Fibroblast of gingiva (primary cell): ENCODE measurements around the gene TBRG4.

ENCODE experiments used
- DNase-seq: peaks from one replicate; pipeline ENCODE4 v3.0.0-alpha.2; 2011; ENCODE audit warnings: low read depth

TBRG4 gene

GRCh38 chr7:45143616-45144015 lies 32.1 kb upstream of the TBRG4 start:
- no peak for DNase-seq

DNA sequence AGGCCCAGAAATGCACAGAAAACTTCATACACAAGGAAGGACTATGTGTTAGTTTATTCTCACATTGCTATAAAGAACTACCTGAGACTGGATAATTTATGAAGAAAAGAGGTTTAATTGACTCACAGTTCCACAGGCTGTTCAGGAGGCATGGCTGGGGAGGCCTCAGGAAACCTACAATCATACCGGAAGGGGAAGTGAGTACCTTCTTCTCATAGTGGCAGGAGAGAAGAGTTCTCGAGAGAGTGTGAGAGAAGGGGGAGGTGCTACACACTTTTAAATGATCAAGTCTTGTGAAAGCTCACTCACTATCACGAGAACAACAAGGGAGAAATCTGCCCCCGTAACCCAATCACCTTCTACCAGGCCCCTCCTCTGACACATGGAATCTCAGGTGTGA lies 29.3 kb upstream of the TBRG4 start:
- no peak for DNase-seq

DNA sequence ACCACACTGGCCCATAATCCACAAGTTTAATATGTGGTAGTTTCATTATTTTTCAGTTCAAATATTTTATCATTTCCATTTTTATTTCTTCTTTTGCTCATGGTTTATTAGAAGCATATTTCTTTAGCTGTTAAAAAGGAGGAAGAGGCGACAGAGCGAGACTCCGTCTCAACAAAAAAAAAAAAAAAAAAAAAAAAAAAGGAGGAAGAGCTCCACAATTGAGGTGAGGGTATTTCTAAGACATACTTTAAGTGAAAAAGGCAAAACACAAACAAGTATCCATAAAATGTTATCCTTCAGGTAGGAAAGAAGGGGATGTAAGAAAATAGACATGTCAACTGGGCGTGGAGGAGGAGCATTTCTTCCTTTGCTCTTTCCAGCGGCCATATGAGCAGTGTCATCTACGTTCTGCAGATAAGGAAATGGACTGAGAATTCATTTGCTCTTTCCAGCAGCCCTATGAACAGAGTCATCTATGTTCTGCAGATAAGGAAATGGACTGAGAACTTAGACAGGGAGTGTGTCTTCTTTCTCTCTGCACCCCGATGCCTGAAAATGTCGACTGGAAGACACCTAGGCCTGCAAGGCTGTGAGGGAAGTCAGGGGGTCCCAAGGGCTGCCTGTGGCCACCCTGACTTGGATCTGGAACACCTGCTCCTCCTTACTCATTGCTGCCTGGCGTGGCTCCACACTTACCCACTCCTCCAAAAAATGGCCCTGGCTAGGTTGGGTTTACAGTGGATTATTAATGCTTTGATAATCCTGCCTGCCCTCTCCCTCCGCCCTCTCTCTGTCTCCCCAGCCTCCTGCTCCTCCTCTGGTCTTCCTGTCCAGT lies 27.2 kb upstream of the TBRG4 start:
- DNase-seq: no peak

GRCh38 chr7:45136106-45137060 lies 24.9 kb upstream of the TBRG4 start:
- DNase-seq: peak; percentile 59

- no peak for DNase-seq
Observed at GRCh38 chr7:45133877-45134276, 22.4 kb upstream of the TBRG4 start.

- no peak for DNase-seq
Observed at GRCh38 chr7:45133352-45133751, 21.9 kb upstream of the TBRG4 start.

DNA sequence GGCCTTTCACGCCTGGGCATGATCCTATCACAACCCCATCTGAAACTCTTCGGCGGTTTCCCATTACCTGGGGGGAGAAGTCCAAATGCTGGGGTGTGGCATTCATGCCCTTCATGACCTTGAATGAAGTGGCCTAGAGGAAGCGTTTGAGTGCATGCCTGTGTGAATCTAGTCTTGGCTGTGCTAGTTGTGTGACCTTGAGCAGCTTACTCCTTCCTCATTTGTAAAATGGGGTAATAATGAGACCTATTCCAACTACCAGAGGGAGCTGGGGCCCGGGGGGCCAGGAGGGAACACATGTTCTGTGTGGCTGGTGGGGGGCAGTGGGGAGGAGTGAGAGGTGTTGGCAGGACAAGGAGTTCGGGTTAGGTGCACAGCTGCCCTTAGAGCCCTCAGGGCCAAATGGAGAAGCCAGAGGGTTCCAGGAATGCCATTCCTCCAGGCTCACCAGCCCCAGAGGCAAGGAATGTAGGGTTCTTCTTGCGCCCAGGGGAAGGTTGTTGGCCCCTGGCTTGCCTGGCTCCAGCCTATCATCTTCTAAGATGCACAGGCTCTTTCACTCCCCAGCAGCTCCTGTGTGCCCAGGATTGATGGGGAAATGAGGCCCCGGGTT lies 21.3 kb upstream of the TBRG4 start:
- DNase-seq: no peak

- DNase-seq: no peak
Observed at GRCh38 chr7:45131891-45132290, 20.4 kb upstream of the TBRG4 start.

DNA sequence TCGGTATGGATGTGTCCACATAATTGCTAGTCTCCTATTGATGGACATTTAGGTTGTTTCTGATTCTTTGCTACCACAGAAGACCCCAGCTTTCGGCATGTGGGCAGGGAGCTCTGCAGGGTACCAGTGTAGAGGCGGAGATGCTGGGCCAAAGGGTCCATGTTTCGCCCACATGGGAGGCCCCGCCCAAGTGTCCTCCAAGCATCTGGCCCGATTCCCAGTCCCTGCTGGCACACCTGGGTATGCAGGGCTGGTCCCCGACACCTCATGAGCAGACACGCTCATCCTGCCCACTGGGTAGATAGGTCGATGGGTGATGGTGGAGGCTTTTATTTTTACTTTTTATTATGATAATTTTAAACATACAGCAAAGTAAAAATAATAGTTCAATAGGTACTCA lies 19.4 kb upstream of the TBRG4 start:
- no peak for DNase-seq

- DNase-seq: no peak
Observed at GRCh38 chr7:45129906-45130305, 18.4 kb upstream of the TBRG4 start.

DNA sequence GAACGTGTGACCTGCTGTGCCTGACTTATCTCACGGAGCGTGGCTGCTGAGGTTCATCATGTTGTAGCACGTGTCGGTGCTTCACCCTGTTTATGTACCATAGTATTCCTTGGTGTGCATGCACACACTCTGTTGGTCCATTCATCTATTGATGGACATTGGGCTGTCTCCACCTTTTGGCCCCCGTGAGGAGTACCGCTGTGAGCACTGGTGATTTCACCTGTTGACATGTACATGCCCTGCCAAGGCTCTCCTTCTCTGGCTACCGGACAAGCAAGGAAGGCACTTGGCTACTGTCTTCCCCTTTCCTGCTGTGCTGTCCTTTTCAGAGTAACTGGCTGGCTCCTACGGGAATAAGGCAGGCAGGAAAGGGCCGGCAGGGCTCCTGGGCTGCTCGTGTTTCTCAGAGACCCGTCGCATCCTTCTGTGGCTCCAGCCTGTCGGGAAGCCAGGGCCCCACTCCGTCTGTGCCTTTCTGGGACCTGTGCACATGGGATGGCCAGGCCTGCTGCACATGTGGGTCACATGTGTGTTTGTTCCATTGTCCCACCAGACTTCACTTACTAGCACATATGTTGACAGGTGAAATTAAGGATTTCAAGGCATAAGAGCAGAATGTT lies 17.8 kb upstream of the TBRG4 start:
- DNase-seq: no peak

DNA sequence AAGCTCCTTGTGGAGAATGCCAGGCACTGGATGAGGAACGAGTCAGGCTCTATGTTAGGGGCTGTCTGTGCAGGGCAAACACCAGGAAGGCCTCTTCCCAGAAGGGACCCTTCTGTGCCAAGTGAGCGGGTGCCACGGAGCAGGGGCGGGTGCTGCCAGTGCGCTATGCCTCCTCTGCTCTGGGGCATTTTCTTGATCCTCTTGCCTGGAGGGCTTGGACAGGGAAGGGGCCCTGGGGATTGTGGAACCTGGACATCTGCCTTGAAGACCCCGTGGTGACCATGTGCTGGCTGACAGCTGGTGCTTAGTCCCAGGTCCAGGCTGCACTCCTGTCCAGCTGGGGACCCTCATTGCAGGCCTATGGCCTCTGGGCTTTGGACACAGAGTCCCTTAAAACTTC lies 15.4 kb upstream of the TBRG4 start:
- no peak for DNase-seq

DNA sequence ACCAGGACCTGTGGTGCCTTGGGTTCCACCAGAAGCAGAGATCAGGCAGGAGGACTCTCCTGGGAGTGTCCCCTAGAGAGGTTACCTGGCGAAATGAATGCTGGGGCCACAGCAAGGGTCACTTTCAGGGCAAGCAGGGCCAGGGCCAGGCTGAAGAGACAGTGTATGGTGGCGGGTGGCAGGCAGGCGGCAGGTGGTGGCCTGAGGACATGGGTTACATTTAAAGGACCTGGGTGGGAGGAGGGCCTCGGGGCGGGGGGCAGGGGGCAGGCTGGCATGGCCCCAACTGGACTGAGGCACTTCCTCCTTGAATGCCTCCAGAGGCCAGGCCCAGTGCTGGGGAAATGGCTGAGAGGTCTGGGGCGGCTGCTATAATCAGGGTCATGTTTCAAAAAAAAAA lies 14.7 kb upstream of the TBRG4 start:
- no peak for DNase-seq

GRCh38 chr7:45125193-45125904 lies 13.9 kb upstream of the TBRG4 start:
- DNase-seq: no peak

DNA sequence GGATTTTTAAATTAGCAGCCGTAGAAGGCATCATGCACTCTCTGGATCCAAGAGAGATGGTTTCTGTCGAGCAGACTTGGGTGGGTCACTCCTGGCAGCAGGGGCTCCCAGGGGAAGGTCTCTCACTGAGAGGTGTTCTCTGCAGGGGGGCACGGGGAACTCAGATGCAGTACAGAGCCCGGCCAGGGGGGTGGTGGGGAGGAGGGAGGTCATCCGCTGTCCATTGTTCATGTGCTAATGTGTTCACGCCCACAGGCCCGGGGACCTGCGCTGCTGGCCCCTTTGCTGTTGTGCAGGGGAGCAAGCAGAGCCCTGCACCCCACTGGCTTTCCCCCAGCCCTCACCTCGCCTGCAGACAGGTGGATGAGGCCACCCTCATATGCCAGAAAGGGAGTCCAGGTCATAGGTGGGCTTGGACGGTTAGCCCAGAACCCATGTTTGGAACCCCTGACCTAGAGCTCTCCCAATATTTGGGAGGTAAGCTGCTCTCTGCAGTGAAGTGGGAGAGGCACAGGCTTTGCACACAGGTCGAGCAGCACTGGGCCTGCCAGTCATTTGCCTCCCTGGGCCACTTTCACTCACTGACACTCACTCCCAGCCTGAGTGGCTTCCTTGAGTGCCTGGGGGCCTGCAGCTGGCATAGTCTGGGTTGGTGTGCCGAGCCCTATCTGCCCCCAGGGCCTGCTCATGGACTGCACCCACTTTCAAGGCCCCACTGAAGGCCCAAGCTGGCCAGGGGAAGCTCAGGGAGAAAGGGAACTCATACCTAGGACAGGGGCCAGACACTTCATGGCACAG lies 12.6 kb upstream of the TBRG4 start:
- no peak for DNase-seq

- no peak for DNase-seq
Observed at GRCh38 chr7:45122975-45123860, 11.7 kb upstream of the TBRG4 start.

DNA sequence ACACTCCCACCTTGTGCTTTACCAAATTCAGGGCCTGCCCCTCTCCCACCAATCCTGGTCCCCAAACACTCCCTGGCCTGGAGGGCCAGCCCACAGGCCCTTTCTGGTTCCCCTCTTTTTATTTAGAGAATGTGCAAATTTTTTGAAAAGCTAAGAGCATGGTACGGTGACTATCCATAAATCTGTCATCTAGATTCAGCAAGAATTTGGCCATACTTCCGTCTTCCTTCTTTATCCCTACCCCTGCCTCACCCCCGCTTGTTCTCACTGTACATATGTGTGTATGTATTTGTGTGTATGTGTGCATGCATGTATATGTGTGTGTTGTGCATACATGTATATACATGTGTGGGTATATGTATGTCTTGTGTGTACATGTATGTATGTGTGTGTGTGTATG lies 8.1 kb upstream of the TBRG4 start:
- DNase-seq: no peak

GRCh38 chr7:45118889-45119331 lies 7.4 kb upstream of the TBRG4 start:
- DNase-seq: no peak

GRCh38 chr7:45118292-45118691 lies 6.8 kb upstream of the TBRG4 start:
- no peak for DNase-seq

DNA sequence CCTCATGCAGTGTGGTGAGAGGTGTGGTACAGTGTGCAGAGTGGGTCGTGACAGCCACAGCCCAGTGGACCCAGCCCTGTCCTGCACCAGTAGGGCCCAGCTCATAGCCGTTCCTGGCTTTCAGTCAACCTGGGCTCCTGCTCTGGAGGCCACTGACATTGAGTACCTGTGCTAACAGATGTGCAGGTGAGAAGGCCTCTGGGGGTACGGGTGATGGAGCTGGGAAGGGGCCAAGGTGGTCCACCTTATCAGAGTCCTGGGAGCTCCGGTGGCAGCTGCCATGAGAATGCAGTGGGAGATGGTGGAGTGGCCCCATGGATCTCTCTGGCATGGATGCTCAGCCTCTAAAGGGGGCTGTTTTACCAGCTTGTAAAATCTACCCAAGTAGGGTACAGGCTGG lies 6.1 kb upstream of the TBRG4 start:
- no peak for DNase-seq
